Left lung (tissue), 10 donors: ENCODE data around the gene SPINDOC. TPM values are rescaled to one million over a fixed set of nuclear protein-coding genes. Genes with fewer than 3 reads are reported as not detected.
A peak's percentile ranks its signal among the peaks of the same experiment; 100 is the strongest.
"Not testable (repeated sequence)": the region's sequence is repeated elsewhere in the genome, so short reads cannot be mapped to it uniquely, and the experiment has no call there.

Source experiments
- ATAC-seq: fragments of 200-7000 bp; cut with Tn5 transposase; one replicate; pipeline ENCODE4 v1.9.1; 2020; ENCODE audit warnings: moderate library complexity
- DNase-seq, 4 donors: peaks; one replicate each; pipeline ENCODE4 v3.0.0-alpha.2; 2013 to 2020
- H3K27ac ChIP-seq, 2 donors: fragments of 200-600 bp; sonication (generic) in 1 of 2; one replicate each; pipeline versions ENCODE4 v1.5.0 to v1.8.0; 2020 to 2021
- H3K27me3 ChIP-seq, 2 donors: fragments of 200-600 bp; sonication (generic) in 1 of 2; one replicate each; pipeline versions ENCODE4 v1.5.0 to v1.8.0; 2020 to 2021
- H3K36me3 ChIP-seq, 2 donors: fragments of 200-600 bp; sonication (generic) in 1 of 2; one replicate each; pipeline versions ENCODE4 v1.5.0 to v1.8.0; 2020 to 2021
- H3K4me1 ChIP-seq, 2 donors: fragments of 200-600 bp; one replicate each; pipeline ENCODE4 v1.8.0; 2021
- H3K4me3 ChIP-seq, 2 donors: fragments of 200-600 bp; sonication (generic) in 1 of 2; one replicate each; pipeline versions ENCODE4 v1.5.0 to v1.8.0; 2020 to 2021; ENCODE audit warnings: mild to moderate bottlenecking in 1 of 2
- H3K9me3 ChIP-seq, 2 donors: fragments of 200-600 bp; sonication (generic) in 1 of 2; one replicate each; pipeline versions ENCODE4 v1.5.0 to v1.8.0; 2020 to 2021
- CTCF ChIP-seq, 2 donors: fragments of 200-600 bp; sonication (generic) in 1 of 2; IDR thresholded peaks; one replicate each; pipeline versions ENCODE4 v1.5.0 to v1.8.0; 2021; ENCODE audit warnings: antibody characterized with exemption in 2 of 2
- intact Hi-C, 2 donors: fragments of 100-400 bp; cut with DNase I; formaldehyde crosslinking; loops; one replicate each; pipeline versions ENCODE4 v1.11.2 to v1.14.2; 2022
- polyA plus RNA-seq, 6 donors: library from polyadenylated mRNA; unstranded; fragments of 120-200 nt; gene quantifications; one replicate each; pipeline ENCODE4 v1.2.1, GENCODE V29; 2013; ENCODE audit not compliant: insufficient read length in 6 of 6
- total RNA-seq, 2 donors: library from RNA; stranded (reverse); fragmentation: NEBNext Ultra II Directional; extraction: Animal tissue kit (Norgen Biotek cat#: 25700); gene quantifications; one replicate each; pipeline ENCODE4 v1.2.1, GENCODE V29; 2021
- donor health status: DM: no; HTN: yes; CAD: no.
- donor health status: DM: no; HTN: no; CAD: no.

The SPINDOC gene
- total and polyA plus RNA-seq, 8 donors, result 20.3 to 46.2 (median 34.4) TPM

- no peak overlapping the region for H3K4me3 ChIP-seq
- H3K27ac ChIP-seq, result no peak overlapping the region
- no peaks in the 10 kb centered on the region for H3K36me3 ChIP-seq
- ATAC-seq (no peak), DNase-seq (no peak)
- no peaks in the 10 kb centered on the region for H3K27me3 ChIP-seq
- no peaks in the 10 kb centered on the region for H3K9me3 ChIP-seq
- intact Hi-C loops, result no loop called here
- no peaks in the 10 kb centered on the region for H3K4me1 ChIP-seq
- no peak for TF ChIP-seq CTCF (IDR thresholded peaks at IDR 0.05)
Measured at GRCh38 chr11:63800921-63801320, 12.3 kb upstream of the SPINDOC start.

GRCh38 chr11:63802637-63803414, 10.4 kb upstream of the SPINDOC start:
- Histone ChIP-seq H3K9me3 (no peaks in the 10 kb centered on the region), H3K4me3 (no peak overlapping the region), H3K27ac (no peak overlapping the region), H3K4me1 (no peaks in the 10 kb centered on the region), H3K36me3 (no peaks in the 10 kb centered on the region), H3K27me3 (no peaks in the 10 kb centered on the region)
- intact Hi-C loops, result no loop called here
- DNase-seq, result no peak
- TF ChIP-seq CTCF (IDR thresholded peaks at IDR 0.05), result no peak
- no peak for ATAC-seq

- no peak for DNase-seq
- no peak for ATAC-seq
- intact Hi-C loops, result no loop called here
Measured at GRCh38 chr11:63804259-63804658, 9.0 kb upstream of the SPINDOC start.

GRCh38 chr11:63805844-63806415, 7.3 kb upstream of the SPINDOC start:
- no peak overlapping the region for H3K4me3 ChIP-seq
- ATAC-seq, result no peak
- H3K27me3 ChIP-seq, result no peaks in the 10 kb centered on the region
- H3K4me1 ChIP-seq, result no peaks in the 10 kb centered on the region
- H3K36me3 ChIP-seq, result no peaks in the 10 kb centered on the region
- H3K9me3 ChIP-seq, result no peaks in the 10 kb centered on the region
- intact Hi-C loops, result no loop called here
- no peak for TF ChIP-seq CTCF (IDR thresholded peaks at IDR 0.05)
- DNase-seq, result no peak
- peak overlapping the region in 1 of 2 donors; percentile 4 for H3K27ac ChIP-seq

More at GRCh38 chr11:63804259-63804658, 9.0 kb upstream of the SPINDOC start:
- H3K9me3 ChIP-seq, result no peaks in the 10 kb centered on the region
- no peaks in the 10 kb centered on the region for H3K4me1 ChIP-seq
- no peak for TF ChIP-seq CTCF (IDR thresholded peaks at IDR 0.05)
- H3K27ac ChIP-seq, result no peak overlapping the region
- no peaks in the 10 kb centered on the region for H3K27me3 ChIP-seq
- H3K36me3 ChIP-seq, result no peaks in the 10 kb centered on the region
- H3K4me3 ChIP-seq, result no peak overlapping the region

GRCh38 chr11:63810383-63810782, 2.9 kb upstream of the SPINDOC start:
- H3K36me3 ChIP-seq, intact Hi-C loops, H3K9me3 ChIP-seq, H3K4me3 ChIP-seq, ATAC-seq, H3K27me3 ChIP-seq, DNase-seq, H3K27ac ChIP-seq: not testable (repeated sequence)
- peaks cover 16 to 24% of the 10 kb centered on the region in 2 donors for H3K4me1 ChIP-seq
